IMR-90 (cell line): ENCODE results near the gene PIP5K1C.

Source experiments
- BHLHE40 ChIP-seq: fragments of 150-350 bp; IDR thresholded peaks from 2 replicates; pipeline ENCODE4 v1.6.1; 2016; ENCODE audit warnings: mild to moderate bottlenecking, low read depth, low read length
- CTCF ChIP-seq: conservative IDR thresholded peaks from 2 replicates; pipeline ENCODE4 v1.5.1; 2012; ENCODE audit warnings: mild to moderate bottlenecking, low read depth, low read length, improper control_type of control experiment
- POLR2A ChIP-seq: IDR thresholded peaks from 2 replicates; pipeline ENCODE4 v1.6.1; 2012; ENCODE audit warnings: mild to moderate bottlenecking, low read depth, low read length
- RAD21 ChIP-seq: IDR thresholded peaks from 2 replicates; pipeline ENCODE4 v1.6.1; 2012; ENCODE audit warnings: low read length, improper control_type of control experiment
- USF2 ChIP-seq: fragments of 150-350 bp; IDR thresholded peaks from 2 replicates; pipeline ENCODE4 v1.6.1; 2017; ENCODE audit warnings: mild to moderate bottlenecking, antibody characterized with exemption, low read length, low read depth

- TF ChIP-seq RAD21 (no peak), CTCF (no peak), BHLHE40 (no peak), POLR2A (no peak), USF2 (no peak)
Observed at GRCh38 chr19:3691372-3691716, 8.9 kb downstream of the PIP5K1C start.
